Measurements from ENCODE around the gene TMPRSS13.

TMPRSS13 gene

DNA sequence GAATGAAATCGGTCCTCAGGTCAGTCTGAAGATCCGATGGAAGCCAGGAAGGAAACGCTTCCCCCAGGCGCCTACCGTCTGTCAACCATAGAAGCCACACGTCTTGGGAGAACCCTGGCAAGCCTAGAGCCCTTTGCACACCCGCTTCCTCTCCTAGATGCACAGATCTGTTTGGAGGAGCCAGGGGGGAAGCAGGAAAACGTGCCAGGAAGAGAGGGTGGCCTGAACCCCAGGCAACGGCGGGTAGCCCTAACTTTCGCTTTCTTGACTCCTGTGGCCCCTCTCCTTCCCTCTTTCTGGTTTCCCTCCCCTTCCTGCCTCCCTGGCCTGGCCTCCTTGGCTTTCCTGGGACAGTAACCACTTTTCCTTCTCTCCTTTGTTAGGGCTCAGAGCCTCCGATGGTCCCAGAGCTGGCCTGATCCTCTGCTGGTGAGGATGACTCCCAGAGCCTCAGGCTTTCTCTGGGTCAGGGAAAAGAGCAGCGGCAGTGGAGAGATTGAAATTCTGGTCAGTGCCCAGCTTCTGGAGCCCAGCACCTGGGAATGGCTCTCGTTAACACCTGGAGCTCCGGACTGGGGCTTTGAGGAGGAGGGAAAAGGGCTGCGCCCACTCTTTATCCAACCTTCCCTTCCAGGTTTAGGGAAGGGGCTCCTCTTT is 54.8 kb downstream of the TMPRSS13 start:
- TF ChIP-seq POLR2AphosphoS5 (IDR thresholded peaks at IDR 0.05; ENCODE audit: low read depth, low read length) (no peak), SIN3A (IDR thresholded peaks at IDR 0.05; ENCODE audit: borderline replicate concordance, insufficient read depth, low read length) (no peak)
- TF ChIP-seq, protein P1, sequence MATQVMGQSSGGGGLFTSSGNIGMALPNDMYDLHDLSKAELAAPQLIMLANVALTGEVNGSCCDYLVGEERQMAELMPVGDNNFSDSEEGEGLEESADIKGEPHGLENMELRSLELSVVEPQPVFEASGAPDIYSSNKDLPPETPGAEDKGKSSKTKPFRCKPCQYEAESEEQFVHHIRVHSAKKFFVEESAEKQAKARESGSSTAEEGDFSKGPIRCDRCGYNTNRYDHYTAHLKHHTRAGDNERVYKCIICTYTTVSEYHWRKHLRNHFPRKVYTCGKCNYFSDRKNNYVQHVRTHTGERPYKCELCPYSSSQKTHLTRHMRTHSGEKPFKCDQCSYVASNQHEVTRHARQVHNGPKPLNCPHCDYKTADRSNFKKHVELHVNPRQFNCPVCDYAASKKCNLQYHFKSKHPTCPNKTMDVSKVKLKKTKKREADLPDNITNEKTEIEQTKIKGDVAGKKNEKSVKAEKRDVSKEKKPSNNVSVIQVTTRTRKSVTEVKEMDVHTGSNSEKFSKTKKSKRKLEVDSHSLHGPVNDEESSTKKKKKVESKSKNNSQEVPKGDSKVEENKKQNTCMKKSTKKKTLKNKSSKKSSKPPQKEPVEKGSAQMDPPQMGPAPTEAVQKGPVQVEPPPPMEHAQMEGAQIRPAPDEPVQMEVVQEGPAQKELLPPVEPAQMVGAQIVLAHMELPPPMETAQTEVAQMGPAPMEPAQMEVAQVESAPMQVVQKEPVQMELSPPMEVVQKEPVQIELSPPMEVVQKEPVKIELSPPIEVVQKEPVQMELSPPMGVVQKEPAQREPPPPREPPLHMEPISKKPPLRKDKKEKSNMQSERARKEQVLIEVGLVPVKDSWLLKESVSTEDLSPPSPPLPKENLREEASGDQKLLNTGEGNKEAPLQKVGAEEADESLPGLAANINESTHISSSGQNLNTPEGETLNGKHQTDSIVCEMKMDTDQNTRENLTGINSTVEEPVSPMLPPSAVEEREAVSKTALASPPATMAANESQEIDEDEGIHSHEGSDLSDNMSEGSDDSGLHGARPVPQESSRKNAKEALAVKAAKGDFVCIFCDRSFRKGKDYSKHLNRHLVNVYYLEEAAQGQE (IDR thresholded peaks at IDR 0.05; ENCODE audit: insufficient read depth in 1 of 2, low read depth in 2 of 2, low read length in 2 of 2), result no peak

DNA sequence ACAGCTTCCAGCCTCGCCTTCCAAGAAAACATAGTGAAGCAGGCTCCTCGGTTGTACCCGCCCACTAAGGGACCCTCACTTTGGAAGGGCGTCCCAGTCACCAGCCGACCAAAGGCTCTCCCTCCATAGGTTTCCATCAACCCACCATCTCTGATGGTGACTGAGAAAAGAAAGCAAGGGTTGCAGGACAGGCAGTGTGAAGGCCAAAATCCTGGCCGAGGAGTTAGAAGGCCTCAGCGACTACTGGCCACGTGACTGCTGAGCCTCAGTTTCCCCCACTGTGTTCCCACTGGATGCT is 55.4 kb downstream of the TMPRSS13 start:
- no peak for TF ChIP-seq SIN3A (IDR thresholded peaks at IDR 0.05; ENCODE audit: borderline replicate concordance, insufficient read depth, low read length)
- no peak for TF ChIP-seq TAF1 (IDR thresholded peaks at IDR 0.05; ENCODE audit: borderline replicate concordance, insufficient read depth, low read length)

DNA sequence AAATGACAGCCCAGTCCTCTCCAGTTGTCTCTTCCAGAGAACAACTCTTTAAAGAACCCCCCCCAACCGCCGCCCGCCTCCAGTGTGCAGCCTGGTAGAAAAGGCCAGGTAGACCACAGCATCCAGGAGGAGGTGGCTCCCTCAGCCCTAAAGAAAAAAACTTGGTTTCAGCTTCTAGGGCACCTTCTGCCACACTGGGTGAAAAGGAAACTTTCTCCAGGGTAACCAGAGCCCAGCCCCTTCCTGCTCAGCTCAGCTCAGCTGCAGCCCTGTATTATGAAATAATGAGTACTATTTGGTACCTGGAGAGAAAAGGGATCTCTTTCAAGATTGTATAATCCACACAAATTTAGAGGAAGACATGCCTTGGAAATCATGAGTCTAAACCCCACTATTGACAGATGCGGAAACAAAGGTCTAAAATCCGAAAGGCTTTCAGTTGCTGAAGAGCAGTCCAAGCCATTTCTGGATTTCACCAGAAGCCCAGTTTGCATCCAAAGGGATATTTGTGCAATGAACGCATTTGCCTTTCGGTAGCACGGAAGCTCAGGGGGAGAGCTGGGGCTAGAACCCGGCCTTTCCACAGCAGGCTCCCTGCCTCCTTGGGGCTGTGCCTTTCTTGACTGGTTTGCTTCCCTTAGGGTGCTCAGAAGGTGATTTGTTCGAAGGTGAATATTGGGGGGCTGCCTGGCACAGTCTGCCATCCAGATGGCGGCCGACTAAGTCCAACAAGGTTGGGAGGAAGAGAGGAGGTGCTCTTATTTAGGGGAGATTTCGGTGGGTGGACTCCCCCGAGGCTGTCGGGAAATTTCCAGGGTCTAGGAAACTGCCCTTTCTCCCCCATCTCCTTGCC is 56.0 kb downstream of the TMPRSS13 start:
- TF ChIP-seq TAF1 (IDR thresholded peaks at IDR 0.05; ENCODE audit: borderline replicate concordance, insufficient read depth, low read length), result no peak
- TF ChIP-seq, protein P1 (IDR thresholded peaks at IDR 0.05; ENCODE audit: insufficient read depth in 1 of 2, low read depth in 2 of 2, low read length in 2 of 2), result no peak
- no peak for TF ChIP-seq FOXP2 (optimal IDR thresholded peaks at IDR 0.05; ENCODE audit: borderline replicate concordance, extremely low read depth, extremely low read length, insufficient read depth)
- no peak for TF ChIP-seq SIN3A (IDR thresholded peaks at IDR 0.05; ENCODE audit: borderline replicate concordance, insufficient read depth, low read length)
- no peak for TF ChIP-seq POLR2AphosphoS5 (IDR thresholded peaks at IDR 0.05; ENCODE audit: low read depth, low read length)

DNA sequence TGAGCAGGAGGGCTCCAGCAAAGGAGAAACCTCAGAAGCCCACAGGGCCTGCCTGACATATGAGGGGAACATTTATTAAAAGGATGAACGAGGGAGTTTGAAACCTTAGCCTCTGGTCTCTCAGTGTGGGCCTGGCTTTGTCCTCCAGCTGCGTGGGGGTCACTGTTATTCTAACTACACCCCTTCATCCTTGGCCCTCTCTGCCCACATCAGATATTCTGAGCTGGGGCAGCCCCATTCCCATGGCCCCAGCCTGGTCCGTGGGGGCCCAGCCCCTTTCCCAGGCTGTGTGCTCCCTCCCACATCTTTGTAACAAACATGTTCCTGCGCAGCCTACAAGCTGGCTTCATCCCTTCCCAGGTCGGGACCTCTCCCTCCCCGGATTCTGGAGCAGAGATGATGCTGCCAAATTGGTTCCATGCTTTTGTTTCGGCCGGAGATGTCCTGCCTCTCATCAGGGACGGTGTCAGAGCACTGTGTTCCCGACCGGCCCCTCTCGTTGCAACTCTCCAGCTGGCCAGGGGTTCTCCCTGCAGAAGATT is 56.7 kb downstream of the TMPRSS13 start:
- TF ChIP-seq POLR2AphosphoS5 (IDR thresholded peaks at IDR 0.05; ENCODE audit: low read depth, low read length) (no peak), FOXP2 (optimal IDR thresholded peaks at IDR 0.05; ENCODE audit: borderline replicate concordance, extremely low read depth, extremely low read length, insufficient read depth) (no peak), SIN3A (IDR thresholded peaks at IDR 0.05; ENCODE audit: borderline replicate concordance, insufficient read depth, low read length) (no peak), TAF1 (IDR thresholded peaks at IDR 0.05; ENCODE audit: borderline replicate concordance, insufficient read depth, low read length) (no peak)
- TF ChIP-seq, protein P1 (IDR thresholded peaks at IDR 0.05; ENCODE audit: insufficient read depth in 1 of 2, low read depth in 2 of 2, low read length in 2 of 2), result no peak

DNA sequence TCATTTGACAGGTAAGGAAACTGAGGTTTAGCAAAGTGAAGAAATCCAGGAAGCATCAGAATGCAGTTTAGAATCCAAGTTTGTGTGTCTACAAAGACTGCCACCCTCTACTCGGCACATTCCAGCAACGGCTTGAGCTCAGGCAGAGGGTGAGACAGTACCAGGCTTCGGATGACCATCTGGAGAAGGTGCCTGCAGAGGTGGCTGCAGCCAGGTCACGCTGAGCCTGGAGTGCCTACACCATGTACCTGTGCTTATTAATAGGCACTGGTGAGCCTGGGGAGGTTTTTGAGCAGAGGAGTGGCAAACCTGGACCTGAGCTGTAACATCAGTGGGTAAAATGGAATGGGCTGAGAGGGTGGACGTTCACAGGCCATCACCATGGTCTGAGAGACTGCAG is 57.4 kb downstream of the TMPRSS13 start:
- TF ChIP-seq FOXP2 (optimal IDR thresholded peaks at IDR 0.05; ENCODE audit: borderline replicate concordance, extremely low read depth, extremely low read length, insufficient read depth), result no peak
- TF ChIP-seq TAF1 (IDR thresholded peaks at IDR 0.05; ENCODE audit: borderline replicate concordance, insufficient read depth, low read length), result no peak
- TF ChIP-seq, protein P1 (IDR thresholded peaks at IDR 0.05; ENCODE audit: insufficient read depth in 1 of 2, low read depth in 2 of 2, low read length in 2 of 2), result no peak
- no peak for TF ChIP-seq POLR2AphosphoS5 (IDR thresholded peaks at IDR 0.05; ENCODE audit: low read depth, low read length)
- no peak for TF ChIP-seq SIN3A (IDR thresholded peaks at IDR 0.05; ENCODE audit: borderline replicate concordance, insufficient read depth, low read length)

Measured in PFSK-1 (cell line).